Activated CD4-positive, alpha-beta memory T cell treated with anti-CD3 and anti-CD28 coated beads for 36 hours (primary cell): ENCODE results near the gene GREB1. TPM values are rescaled to one million over a fixed set of nuclear protein-coding genes. Genes with fewer than 3 reads are reported as not detected.

ENCODE experiments used
- CTCF ChIA-PET: fragments of 350-600 bp; sonication (Branson Sonifier 250); formaldehyde crosslinking; loops from one replicate; lab custom pipeline; 2021; ENCODE audit warnings: antibody characterized with exemption, inconsistent platforms; lab: Charles Lee
- POLR2A ChIA-PET: fragments of 350-600 bp; sonication (Branson Sonifier 250); formaldehyde crosslinking; loops from one replicate; lab custom pipeline; 2021; ENCODE audit warnings: antibody characterized with exemption; lab: Charles Lee
- DNase-seq: peaks from one replicate; pipeline ENCODE4 v3.0.0-alpha.2; 2020
- H3K27ac Mint-ChIP-seq: one replicate; pipeline ENCODE4 v1.8.0; 2021; ENCODE audit warnings: mixed read lengths
- H3K27me3 Mint-ChIP-seq: one replicate; pipeline ENCODE4 v1.8.0; 2021; ENCODE audit warnings: mixed read lengths
- H3K36me3 Mint-ChIP-seq: one replicate; pipeline ENCODE4 v1.8.0; 2021; ENCODE audit warnings: mixed read lengths
- H3K4me1 Mint-ChIP-seq: one replicate; pipeline ENCODE4 v1.8.0; 2021; ENCODE audit warnings: low read depth, mixed read lengths
- H3K4me3 Mint-ChIP-seq: one replicate; pipeline ENCODE4 v1.8.0; 2021; ENCODE audit warnings: mild to moderate bottlenecking, mixed read lengths
- H3K9me3 Mint-ChIP-seq: one replicate; pipeline ENCODE4 v1.8.0; 2021; ENCODE audit warnings: mixed read lengths
- intact Hi-C: fragments of 100-400 bp; cut with micrococcal nuclease; formaldehyde crosslinking; loops from one replicate; pipeline ENCODE4 v1.15.1; 2023
- total RNA-seq, 2 experiments: library from RNA; stranded (reverse); gene quantifications; one replicate each; pipeline ENCODE4 v1.2.3, GENCODE V29; 2021

Gene GREB1
- total RNA-seq, 2 experiments from 2014 or later: 0.29 to 0.81 TPM

GRCh38 chr2:11500702-11501303 is 33.0 kb upstream of the GREB1 start:
- H3K27me3 Mint-ChIP-seq: peaks cover 14% of the 10 kb centered on the region
- peaks cover 6% of the 10 kb centered on the region for H3K4me1 Mint-ChIP-seq
- no peak for DNase-seq
- ChIA-PET POLR2A (no interaction called here), CTCF (no interaction called here)
- no peaks in the 10 kb centered on the region for H3K9me3 Mint-ChIP-seq
- H3K27ac Mint-ChIP-seq: no peak overlapping the region
- no peak overlapping the region for H3K4me3 Mint-ChIP-seq
- no peaks in the 10 kb centered on the region for H3K36me3 Mint-ChIP-seq
- intact Hi-C loops: no loop called here

GRCh38 chr2:11502740-11503292 is 31.0 kb upstream of the GREB1 start:
- H3K27ac Mint-ChIP-seq: no peak overlapping the region
- no peaks in the 10 kb centered on the region for H3K9me3 Mint-ChIP-seq
- POLR2A ChIA-PET: no interaction called here
- intact Hi-C loops: no loop called here
- no peaks in the 10 kb centered on the region for H3K36me3 Mint-ChIP-seq
- CTCF ChIA-PET: no interaction called here
- peaks cover 14% of the 10 kb centered on the region for H3K27me3 Mint-ChIP-seq
- DNase-seq: no peak
- peaks cover 6% of the 10 kb centered on the region for H3K4me1 Mint-ChIP-seq
- H3K4me3 Mint-ChIP-seq: no peak overlapping the region

GRCh38 chr2:11503354-11503927 is 30.4 kb upstream of the GREB1 start:
- Mint-ChIP-seq H3K4me3 (no peak overlapping the region), H3K27ac (no peak overlapping the region), H3K9me3 (no peaks in the 10 kb centered on the region), H3K4me1 (peaks cover 6% of the 10 kb centered on the region), H3K36me3 (no peaks in the 10 kb centered on the region), H3K27me3 (peaks cover 14% of the 10 kb centered on the region)
- DNase-seq: no peak
- intact Hi-C loops: no loop called here
- ChIA-PET POLR2A (no interaction called here), CTCF (no interaction called here)

GRCh38 chr2:11505652-11506610 is 27.9 kb upstream of the GREB1 start:
- POLR2A ChIA-PET: no interaction called here
- intact Hi-C loops: no loop called here
- Mint-ChIP-seq H3K27ac (no peak overlapping the region), H3K36me3 (no peaks in the 10 kb centered on the region), H3K4me1 (peaks cover under 1% of the 10 kb centered on the region), H3K27me3 (peaks cover 13% of the 10 kb centered on the region), H3K4me3 (no peak overlapping the region), H3K9me3 (no peaks in the 10 kb centered on the region)
- CTCF ChIA-PET: no interaction called here
- no peak for DNase-seq

- Mint-ChIP-seq H3K36me3 (no peaks in the 10 kb centered on the region), H3K4me1 (no peaks in the 10 kb centered on the region), H3K9me3 (no peaks in the 10 kb centered on the region), H3K27me3 (peaks cover 17% of the 10 kb centered on the region), H3K4me3 (no peak overlapping the region), H3K27ac (no peak overlapping the region)
- ChIA-PET CTCF (no interaction called here), POLR2A (no interaction called here)
- intact Hi-C loops: no loop called here
- DNase-seq: no peak
These were observed 27.3 kb upstream of the GREB1 start for GRCh38 chr2:11506611-11506969.

GRCh38 chr2:11507517-11507916 is 26.3 kb upstream of the GREB1 start:
- Mint-ChIP-seq H3K4me3 (no peak overlapping the region), H3K9me3 (no peaks in the 10 kb centered on the region), H3K27me3 (peaks cover 17% of the 10 kb centered on the region), H3K27ac (no peak overlapping the region), H3K36me3 (no peaks in the 10 kb centered on the region), H3K4me1 (no peaks in the 10 kb centered on the region)
- intact Hi-C loops: no loop called here
- DNase-seq: no peak
- ChIA-PET POLR2A (no interaction called here), CTCF (no interaction called here)

- intact Hi-C loops: no loop called here
- CTCF ChIA-PET: no interaction called here
- no peaks in the 10 kb centered on the region for H3K4me1 Mint-ChIP-seq
- no peaks in the 10 kb centered on the region for H3K36me3 Mint-ChIP-seq
- no peak overlapping the region for H3K4me3 Mint-ChIP-seq
- no peak for DNase-seq
- H3K27me3 Mint-ChIP-seq: peaks cover 15% of the 10 kb centered on the region
- H3K27ac Mint-ChIP-seq: no peak overlapping the region
- H3K9me3 Mint-ChIP-seq: no peaks in the 10 kb centered on the region
- POLR2A ChIA-PET: no interaction called here
These were observed 25.6 kb upstream of the GREB1 start for GRCh38 chr2:11508279-11508678.

GRCh38 chr2:11509657-11510360 is 24.0 kb upstream of the GREB1 start:
- no peaks in the 10 kb centered on the region for H3K9me3 Mint-ChIP-seq

GRCh38 chr2:11512431-11512830 is 21.4 kb upstream of the GREB1 start:
- no peak overlapping the region for H3K27ac Mint-ChIP-seq
- peaks cover 12% of the 10 kb centered on the region for H3K27me3 Mint-ChIP-seq
- no peak for DNase-seq
- ChIA-PET CTCF (interaction anchor here (0.9 to 2.1 kb wide), 4 partner anchors 22 to 388 kb away, joined by 3 to 6 read pairs (median 4); a partner anchor contains a TSS), POLR2A (no interaction called here)
- no peaks in the 10 kb centered on the region for H3K9me3 Mint-ChIP-seq
- H3K4me1 Mint-ChIP-seq: no peaks in the 10 kb centered on the region
- intact Hi-C loops: no loop called here
- no peaks in the 10 kb centered on the region for H3K36me3 Mint-ChIP-seq
- no peak overlapping the region for H3K4me3 Mint-ChIP-seq

More at GRCh38 chr2:11509657-11510360, 24.0 kb upstream of the GREB1 start:
- Mint-ChIP-seq H3K4me1 (no peaks in the 10 kb centered on the region), H3K4me3 (no peak overlapping the region), H3K27me3 (peaks cover 12% of the 10 kb centered on the region), H3K27ac (no peak overlapping the region), H3K36me3 (no peaks in the 10 kb centered on the region)
- no peak for DNase-seq
- CTCF ChIA-PET: no interaction called here
- POLR2A ChIA-PET: no interaction called here
- intact Hi-C loops: no loop called here

GRCh38 chr2:11513319-11513718 is 20.5 kb upstream of the GREB1 start:
- Mint-ChIP-seq H3K27me3 (peaks cover 12% of the 10 kb centered on the region), H3K9me3 (no peaks in the 10 kb centered on the region), H3K27ac (no peak overlapping the region), H3K4me3 (no peak overlapping the region), H3K36me3 (no peaks in the 10 kb centered on the region), H3K4me1 (no peaks in the 10 kb centered on the region)
- ChIA-PET CTCF (interaction anchor here (1.3 to 2.1 kb wide), 3 partner anchors 35 to 389 kb away, joined by 3 to 6 read pairs (median 5); a partner anchor contains a TSS), POLR2A (no interaction called here)
- no peak for DNase-seq
- intact Hi-C loops: no loop called here

- H3K27me3 Mint-ChIP-seq: peaks cover 12% of the 10 kb centered on the region
- no peaks in the 10 kb centered on the region for H3K36me3 Mint-ChIP-seq
- H3K4me1 Mint-ChIP-seq: no peaks in the 10 kb centered on the region
- H3K4me3 Mint-ChIP-seq: no peak overlapping the region
- H3K27ac Mint-ChIP-seq: no peak overlapping the region
- peaks cover 2% of the 10 kb centered on the region for H3K9me3 Mint-ChIP-seq
- DNase-seq: no peak
- ChIA-PET CTCF (no interaction called here), POLR2A (no interaction called here)
- intact Hi-C loops: no loop called here
These were observed 19.6 kb upstream of the GREB1 start for GRCh38 chr2:11514081-11514730.
